Ammon's horn (tissue), 1 donor: ENCODE results near the gene EYA2.

Experiments used
- DNase-seq: peaks from one replicate; pipeline ENCODE4 v3.0.0-alpha.2; 2016; ENCODE audit warnings: low spot score

EYA2 gene

GRCh38 chr20:46933150-46933549 is 38.5 kb downstream of the EYA2 start:
- DNase-seq, result no peak

GRCh38 chr20:46934746-46935287 is 40.2 kb downstream of the EYA2 start:
- DNase-seq, result no peak

GRCh38 chr20:46935394-46936017 is 40.9 kb downstream of the EYA2 start:
- DNase-seq, result no peak

- no peak for DNase-seq
Observed at GRCh38 chr20:46936415-46937156, 41.9 kb downstream of the EYA2 start.

GRCh38 chr20:46937157-46937523 is 42.5 kb downstream of the EYA2 start:
- no peak for DNase-seq

- DNase-seq, result no peak
Observed at GRCh38 chr20:46937533-46938226, 43.0 kb downstream of the EYA2 start.

- DNase-seq, result no peak
Observed at GRCh38 chr20:46938434-46938833, 43.8 kb downstream of the EYA2 start.

GRCh38 chr20:46939031-46939965 is 44.7 kb downstream of the EYA2 start:
- no peak for DNase-seq

- DNase-seq, result no peak
Observed at GRCh38 chr20:46940616-46941015, 46.0 kb downstream of the EYA2 start.

DNA sequence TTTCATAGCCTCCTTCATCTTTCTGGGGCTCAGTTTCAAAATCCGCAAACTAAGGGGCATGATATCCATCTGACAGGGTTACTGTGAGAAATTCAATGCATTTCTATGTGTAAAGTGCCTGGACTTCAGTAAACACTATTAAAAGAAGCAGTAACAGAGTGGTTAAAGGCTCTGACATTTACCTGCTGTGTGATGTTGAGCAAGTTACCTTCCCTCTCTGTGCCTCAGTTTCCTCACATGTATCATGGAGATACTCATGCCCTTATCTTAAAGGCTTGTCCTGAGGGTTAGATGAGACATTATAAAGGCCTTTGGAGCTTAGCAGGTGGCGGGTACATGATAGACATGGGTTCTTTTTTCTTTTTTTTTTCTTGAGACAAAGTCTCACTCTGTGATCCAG is 46.8 kb downstream of the EYA2 start:
- DNase-seq, result no peak

GRCh38 chr20:46943861-46944591 is 49.4 kb downstream of the EYA2 start:
- no peak for DNase-seq

DNA sequence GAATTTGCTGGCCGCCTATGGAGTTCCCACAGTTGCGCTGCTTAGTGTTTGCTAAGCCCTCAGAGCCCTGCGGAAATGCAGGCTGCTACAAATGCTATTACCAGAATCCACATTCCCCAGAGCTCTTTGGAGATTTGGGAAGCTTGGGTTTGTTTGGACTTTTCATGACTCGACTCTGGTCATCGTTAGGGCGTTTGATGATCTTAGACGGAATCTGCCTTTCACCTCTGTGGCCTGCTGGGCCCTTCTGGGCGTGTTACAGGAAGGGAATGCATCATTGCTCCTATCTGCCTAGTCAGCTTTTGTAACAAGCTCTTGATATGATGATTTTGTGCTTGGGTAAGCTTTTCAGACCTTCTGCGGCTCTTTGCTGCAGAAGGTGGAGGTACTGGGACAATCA is 50.8 kb downstream of the EYA2 start:
- DNase-seq, result no peak

- DNase-seq, result no peak
Observed at GRCh38 chr20:46946181-46946624, 51.6 kb downstream of the EYA2 start.

DNA sequence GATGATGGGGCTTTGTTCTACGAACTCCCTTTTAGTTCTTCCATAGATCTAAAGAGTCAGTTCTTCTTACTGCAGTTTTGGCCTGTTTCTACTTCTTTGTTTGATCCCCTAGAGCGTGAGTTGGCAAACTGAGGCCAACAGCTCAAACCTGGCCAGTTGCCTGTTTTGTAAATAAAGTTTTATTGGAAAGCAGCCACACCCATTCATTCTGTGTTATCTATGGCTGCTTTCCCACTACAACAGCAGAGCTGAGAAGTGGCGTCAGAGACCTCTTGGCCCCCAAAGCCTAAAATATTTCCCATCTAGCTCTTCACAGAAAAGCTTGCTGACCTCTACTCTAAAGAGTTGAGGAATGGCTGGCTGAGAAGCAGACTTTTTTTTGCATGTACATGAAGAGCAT is 52.2 kb downstream of the EYA2 start:
- DNase-seq, result no peak

GRCh38 chr20:46948081-46948480 is 53.4 kb downstream of the EYA2 start:
- no peak for DNase-seq

GRCh38 chr20:46951405-46951804 is 56.8 kb downstream of the EYA2 start:
- no peak for DNase-seq

- DNase-seq, result no peak
Observed at GRCh38 chr20:46951840-46952497, 57.3 kb downstream of the EYA2 start.

DNA sequence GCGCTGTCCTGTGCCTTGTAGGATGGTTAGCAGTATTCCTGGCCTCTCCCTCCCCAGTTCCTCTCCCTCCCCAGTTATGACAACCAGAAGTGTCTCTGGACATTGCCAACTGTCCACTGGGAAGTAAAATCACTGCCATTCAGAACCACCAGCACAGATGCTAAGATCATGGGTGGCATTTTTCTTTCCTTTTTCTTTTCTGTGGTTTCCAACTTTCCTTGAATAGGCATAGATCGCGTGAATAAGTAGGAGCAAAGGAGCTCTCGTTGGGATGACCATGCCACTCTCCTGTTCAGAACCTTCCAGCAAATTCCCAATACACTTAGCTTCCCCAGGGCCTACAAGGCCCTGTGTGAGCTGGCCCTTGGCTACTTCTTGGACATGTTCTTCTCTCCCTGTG is 59.0 kb downstream of the EYA2 start:
- DNase-seq, result no peak

GRCh38 chr20:46954490-46955038 is 59.9 kb downstream of the EYA2 start:
- DNase-seq, result no peak
